Omental fat pad (tissue), 4 donors: ENCODE data around the gene SEM1. TPM values are rescaled to one million over a fixed set of nuclear protein-coding genes. Genes with fewer than 3 reads are reported as not detected.
"Not testable (repeated sequence)": the region's sequence is repeated elsewhere in the genome, so short reads cannot be mapped to it uniquely, and the experiment has no call there.

Experiments
- ATAC-seq: fragments of 150-250 bp; one replicate; pipeline ENCODE4 v1.9.1; 2016; ENCODE audit warnings: mild to moderate bottlenecking, moderate library complexity; ENCODE audit not compliant: low FRiP score
- DNase-seq: peaks from one replicate; pipeline ENCODE4 v3.0.0-alpha.2; 2019; ENCODE audit warnings: low spot score
- total RNA-seq, 4 donors: library from RNA; depleted of rRNA; stranded (reverse); fragments of >200 nt; gene quantifications; one replicate each; pipeline ENCODE4 v1.1.0, GENCODE V29; 2016
- TF ChIP-seq, protein P1 (sequence below), 3 donors: fragments of 450-650 bp; IDR thresholded peaks; one replicate each; pipeline ENCODE4 v1.5.1; 2016 to 2017; ENCODE audit warnings: antibody characterized with exemption in 3 of 3, mild to moderate bottlenecking in 3 of 3, moderate library complexity in 2 of 3

SEM1 gene
- total RNA-seq, 4 donors from 2014 or later = 22.3 to 54.5 (median 30.4) TPM

DNA sequence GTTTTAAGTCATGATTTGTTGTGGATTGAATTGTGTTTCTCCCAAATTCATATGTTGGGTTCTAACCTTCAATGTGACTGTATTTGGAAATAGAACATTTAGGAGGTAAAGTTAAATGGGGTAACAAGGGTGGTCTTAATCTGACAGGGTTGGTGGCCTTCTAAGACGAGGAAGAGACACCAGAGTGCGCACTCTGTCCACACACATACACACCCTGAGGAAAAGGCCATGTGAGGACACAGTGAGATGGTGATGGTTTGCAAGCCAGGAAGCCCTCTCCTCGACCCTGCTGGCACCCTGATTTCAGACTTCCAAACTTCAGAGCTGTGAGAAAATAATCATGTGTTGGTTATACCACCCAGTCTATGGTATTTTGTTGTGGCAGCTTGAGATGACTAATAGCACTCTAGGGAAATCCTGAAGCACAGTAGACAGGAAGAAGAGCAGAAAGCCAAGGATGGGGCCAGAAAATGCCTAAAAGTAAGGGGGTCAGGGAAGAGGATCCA, 28.0 kb upstream of the SEM1 start:
- ATAC-seq (no peak), DNase-seq (no peak)
- TF ChIP-seq, protein P1, sequence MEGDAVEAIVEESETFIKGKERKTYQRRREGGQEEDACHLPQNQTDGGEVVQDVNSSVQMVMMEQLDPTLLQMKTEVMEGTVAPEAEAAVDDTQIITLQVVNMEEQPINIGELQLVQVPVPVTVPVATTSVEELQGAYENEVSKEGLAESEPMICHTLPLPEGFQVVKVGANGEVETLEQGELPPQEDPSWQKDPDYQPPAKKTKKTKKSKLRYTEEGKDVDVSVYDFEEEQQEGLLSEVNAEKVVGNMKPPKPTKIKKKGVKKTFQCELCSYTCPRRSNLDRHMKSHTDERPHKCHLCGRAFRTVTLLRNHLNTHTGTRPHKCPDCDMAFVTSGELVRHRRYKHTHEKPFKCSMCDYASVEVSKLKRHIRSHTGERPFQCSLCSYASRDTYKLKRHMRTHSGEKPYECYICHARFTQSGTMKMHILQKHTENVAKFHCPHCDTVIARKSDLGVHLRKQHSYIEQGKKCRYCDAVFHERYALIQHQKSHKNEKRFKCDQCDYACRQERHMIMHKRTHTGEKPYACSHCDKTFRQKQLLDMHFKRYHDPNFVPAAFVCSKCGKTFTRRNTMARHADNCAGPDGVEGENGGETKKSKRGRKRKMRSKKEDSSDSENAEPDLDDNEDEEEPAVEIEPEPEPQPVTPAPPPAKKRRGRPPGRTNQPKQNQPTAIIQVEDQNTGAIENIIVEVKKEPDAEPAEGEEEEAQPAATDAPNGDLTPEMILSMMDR (IDR thresholded peaks at IDR 0.05) = no peak

DNA sequence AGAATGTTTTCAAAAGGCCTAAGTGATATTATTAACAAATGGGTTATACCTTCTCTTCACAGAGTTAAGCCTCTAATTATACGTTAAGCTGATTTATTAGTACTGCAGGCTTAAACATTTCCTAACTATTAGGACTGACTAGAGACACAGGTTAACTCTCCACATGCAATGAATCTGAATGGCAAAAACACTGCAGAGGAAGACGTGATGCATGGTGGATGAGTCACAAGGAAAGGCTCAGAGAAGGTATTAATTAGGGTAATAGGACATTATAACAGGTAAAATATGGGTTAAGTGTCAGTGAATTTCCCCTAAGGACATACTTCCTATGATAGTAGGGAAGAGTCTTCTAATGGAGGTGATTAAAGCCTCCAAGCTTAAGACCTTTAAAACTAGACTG, 24.7 kb upstream of the SEM1 start:
- ATAC-seq (no peak), DNase-seq (no peak)
- TF ChIP-seq, protein P1 (IDR thresholded peaks at IDR 0.05) = no peak

DNA sequence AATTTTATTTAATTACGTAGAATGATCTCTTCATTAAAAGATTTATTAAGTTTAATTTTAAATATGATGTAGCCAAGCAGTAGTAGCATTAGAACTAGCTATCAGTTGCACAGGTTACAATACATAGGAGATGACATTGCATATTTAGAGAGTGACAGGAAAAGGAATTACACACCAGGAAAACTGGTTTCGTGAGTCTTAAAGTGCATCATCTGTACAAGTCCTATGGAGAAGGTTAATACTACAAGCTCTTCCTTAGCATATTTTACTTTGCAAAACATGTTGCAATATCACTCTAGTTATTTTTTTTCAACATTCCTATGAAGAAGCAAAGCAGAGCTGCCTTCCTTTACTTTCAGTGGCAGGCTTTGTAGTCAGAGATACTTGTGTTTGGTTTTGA, 20.2 kb upstream of the SEM1 start:
- ATAC-seq (no peak), DNase-seq (no peak)
- TF ChIP-seq, protein P1 (IDR thresholded peaks at IDR 0.05) = no peak

DNA sequence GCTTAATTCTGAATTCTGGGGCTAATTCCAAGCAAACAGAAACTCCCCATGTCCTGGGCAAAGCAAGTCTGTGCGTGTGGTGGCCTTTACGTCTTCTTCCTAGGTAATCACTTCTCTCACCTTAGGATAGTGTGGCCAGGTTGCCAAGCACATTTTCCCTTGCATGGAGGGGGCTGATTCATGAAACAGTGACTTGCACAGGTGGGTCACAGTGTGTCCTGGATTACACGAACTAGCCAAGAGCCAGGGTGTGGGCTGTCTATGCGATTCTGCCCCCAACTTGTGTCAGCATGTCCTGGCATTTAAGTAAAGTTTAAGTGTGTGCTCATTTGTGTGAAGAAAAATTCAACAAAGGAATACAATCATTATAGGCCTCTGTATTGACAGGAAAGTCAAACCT, 18.5 kb upstream of the SEM1 start:
- ATAC-seq (no peak), DNase-seq (no peak)
- TF ChIP-seq, protein P1 (IDR thresholded peaks at IDR 0.05) = no peak

DNA sequence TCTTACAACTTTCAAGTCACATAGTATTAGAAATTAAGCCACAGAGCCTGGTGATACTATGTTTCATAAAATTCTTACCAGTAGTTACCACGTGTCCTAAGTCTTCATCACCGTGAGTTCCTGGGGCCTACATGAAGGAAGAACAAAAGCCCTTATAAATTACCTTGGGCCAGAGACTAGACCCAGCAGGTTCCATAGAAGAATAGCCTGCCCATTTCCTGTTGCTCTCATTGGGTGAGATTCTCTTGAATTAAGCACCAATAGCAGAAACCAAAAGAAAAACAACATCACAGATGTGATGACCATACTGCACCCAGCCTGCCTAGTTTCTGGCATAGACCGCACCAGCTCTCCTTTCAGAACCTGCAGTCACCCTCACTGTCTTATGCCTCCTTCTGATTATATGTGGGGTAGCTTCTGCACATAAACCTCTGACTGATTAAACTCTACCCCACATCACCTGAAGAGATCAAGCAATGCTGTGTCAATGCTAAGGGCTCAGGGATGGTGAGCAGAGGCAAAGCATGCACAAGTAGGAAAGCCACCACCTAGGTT, 18.0 kb upstream of the SEM1 start:
- no peak for ATAC-seq
- TF ChIP-seq, protein P1 (IDR thresholded peaks at IDR 0.05) = no peak
- no peak for DNase-seq

DNA sequence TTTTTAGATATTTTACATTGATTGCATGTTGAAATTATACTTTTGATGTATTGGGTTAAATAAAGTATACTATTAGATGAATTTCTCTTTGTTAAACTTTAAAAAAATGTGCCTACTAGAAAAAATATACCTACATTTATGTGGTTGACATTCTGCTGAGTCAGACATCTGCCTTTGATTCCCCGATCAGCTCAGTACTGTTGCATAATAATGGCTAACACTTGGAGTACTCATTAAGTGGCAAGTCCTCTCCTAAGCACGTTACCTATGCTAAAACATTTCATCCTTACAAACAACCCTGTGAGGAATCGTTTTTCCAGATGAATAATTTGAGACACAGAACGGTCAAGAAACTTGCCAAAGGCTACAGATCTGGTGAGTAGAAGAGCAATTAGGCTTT, 14.0 kb upstream of the SEM1 start:
- DNase-seq = no peak
- TF ChIP-seq, protein P1 (IDR thresholded peaks at IDR 0.05) = no peak
- ATAC-seq = no peak

DNA sequence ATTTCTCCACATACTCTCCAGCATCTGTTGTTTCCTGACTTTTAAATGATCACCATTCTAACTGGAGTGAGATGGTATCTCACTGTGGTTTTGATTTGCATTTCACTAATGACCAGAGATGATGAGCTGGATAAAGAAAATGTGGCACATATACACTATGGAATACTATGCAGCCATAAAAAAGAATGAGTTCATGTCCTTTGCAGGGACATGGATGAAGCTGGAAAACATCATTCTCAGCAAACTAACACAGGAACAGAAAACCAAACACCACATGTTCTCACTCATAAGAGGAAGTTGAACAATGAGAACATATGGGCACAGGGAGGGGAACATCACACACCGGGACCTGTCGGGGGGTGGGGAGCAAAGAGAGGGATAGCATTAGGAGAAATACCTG, 13.3 kb upstream of the SEM1 start:
- DNase-seq, ATAC-seq: not testable (repeated sequence)
